CD14-positive monocyte (primary cell): ENCODE results near the gene GMPPA. TPM values are rescaled to one million over a fixed set of nuclear protein-coding genes. Genes with fewer than 3 reads are reported as not detected.

ENCODE experiments used
- DNase-seq, 3 donors: peaks; one replicate each; pipeline ENCODE4 v3.0.0-alpha.2; 2011 to 2022
- H2AFZ ChIP-seq: 2 replicates; pipeline ENCODE4 v1.6.0; 2012; ENCODE audit warnings: mild to moderate bottlenecking, low read depth, low read length, inconsistent platforms; ENCODE audit not compliant: insufficient read depth, poor library complexity, severe bottlenecking
- H3K27ac ChIP-seq, 2 donors: 1 replicate in 1 of 2; 2 replicates in 1 of 2; pipeline ENCODE4 v1.5.1; 2012 to 2013; ENCODE audit warnings: low read length in 2 of 2, control low read depth in 1 of 2, inconsistent platforms in 1 of 2, low read depth in 1 of 2, mild to moderate bottlenecking in 1 of 2
- H3K27me3 ChIP-seq, 2 donors: one replicate each; pipeline versions ENCODE4 v1.6.0 to v1.6.1; 2011 to 2013; ENCODE audit warnings: low read length in 2 of 2; ENCODE audit not compliant: control insufficient read depth in 2 of 2, insufficient read depth in 2 of 2
- H3K36me3 ChIP-seq, 2 donors: replicated peaks in 1 of 2; 1 replicate in 1 of 2; 2 replicates in 1 of 2; pipeline versions ENCODE4 v1.5.1 to v1.6.1; 2012 to 2013; ENCODE audit warnings: low read length in 2 of 2, control low read depth in 1 of 2, inconsistent platforms in 1 of 2, mild to moderate bottlenecking in 1 of 2; ENCODE audit not compliant: insufficient read depth in 2 of 2, control insufficient read depth in 1 of 2
- H3K4me1 ChIP-seq, 2 donors: 1 replicate in 1 of 2; 2 replicates in 1 of 2; pipeline versions ENCODE4 v1.5.1 to v1.6.1; 2012 to 2013; ENCODE audit warnings: low read length in 2 of 2, control low read depth in 1 of 2, inconsistent platforms in 1 of 2, mild to moderate bottlenecking in 1 of 2, moderate library complexity in 1 of 2; ENCODE audit not compliant: insufficient read depth in 2 of 2, control insufficient read depth in 1 of 2
- H3K4me2 ChIP-seq: replicated peaks from 2 replicates; pipeline ENCODE3; 2012; ENCODE audit warnings: low read length, moderate library complexity, mild to moderate bottlenecking; ENCODE audit not compliant: poor library complexity, severe bottlenecking; ENCODE audit errors: extremely low read depth
- H3K4me3 ChIP-seq, 3 experiments: fragments of 200-600 bp in 1 of 3; sonication (generic) in 1 of 3; replicated peaks in 1 of 3; 1 replicate in 2 of 3; 2 replicates in 1 of 3; pipeline ENCODE4 v1.5.1; 2011 to 2013; ENCODE audit warnings: low read length in 3 of 3, mild to moderate bottlenecking in 3 of 3, control low read depth in 2 of 3, low read depth in 2 of 3, inconsistent platforms in 1 of 3, moderate library complexity in 1 of 3
- H3K79me2 ChIP-seq: 2 replicates; pipeline ENCODE4 v1.6.0; 2012; ENCODE audit warnings: mild to moderate bottlenecking, control low read depth, inconsistent platforms, low read length, moderate library complexity; ENCODE audit not compliant: insufficient read depth
- H3K9ac ChIP-seq: 2 replicates; pipeline ENCODE4 v1.6.0; 2017; ENCODE audit warnings: low read length, mild to moderate bottlenecking; ENCODE audit not compliant: insufficient read depth, poor library complexity, severe bottlenecking
- H3K9me3 ChIP-seq, 2 donors: replicated peaks in 1 of 2; 1 replicate in 1 of 2; 2 replicates in 1 of 2; pipeline versions ENCODE4 v1.5.1 to v1.6.1; 2012 to 2013; ENCODE audit warnings: low read length in 2 of 2, control low read depth in 1 of 2; ENCODE audit not compliant: control insufficient read depth in 1 of 2, insufficient read depth in 1 of 2
- H4K20me1 ChIP-seq: 2 replicates; pipeline ENCODE4 v1.6.0; 2012; ENCODE audit warnings: mild to moderate bottlenecking, low read length, control low read depth, moderate library complexity; ENCODE audit not compliant: insufficient read depth
- H3K27ac Mint-ChIP-seq, 7 donors: one replicate each; pipeline ENCODE4 v1.8.0; 2020; ENCODE audit warnings: mild to moderate bottlenecking in 7 of 7, mixed read lengths in 7 of 7, moderate library complexity in 6 of 7, inconsistent platforms in 2 of 7
- H3K27me3 Mint-ChIP-seq, 3 donors: one replicate each; pipeline ENCODE4 v1.8.0; 2021 to 2022; ENCODE audit warnings: low read depth in 3 of 3, mild to moderate bottlenecking in 3 of 3, mixed read lengths in 3 of 3, moderate library complexity in 3 of 3, inconsistent platforms in 1 of 3
- H3K36me3 Mint-ChIP-seq, 2 donors: one replicate each; pipeline ENCODE4 v1.8.0; 2020; ENCODE audit warnings: mixed read lengths in 2 of 2, inconsistent platforms in 1 of 2, mild to moderate bottlenecking in 1 of 2
- H3K4me1 Mint-ChIP-seq: one replicate; pipeline ENCODE4 v1.8.0; 2020; ENCODE audit warnings: mild to moderate bottlenecking, mixed read lengths
- H3K4me3 Mint-ChIP-seq, 2 donors: one replicate each; pipeline ENCODE4 v1.8.0; 2020; ENCODE audit warnings: mild to moderate bottlenecking in 2 of 2, mixed read lengths in 2 of 2, moderate library complexity in 1 of 2
- H3K9me3 Mint-ChIP-seq, 7 donors: one replicate each; pipeline ENCODE4 v1.8.0; 2020 to 2022; ENCODE audit warnings: mixed read lengths in 7 of 7, mild to moderate bottlenecking in 6 of 7, moderate library complexity in 6 of 7, inconsistent platforms in 2 of 7
- CTCF ChIP-seq: fragments of 200-600 bp; IDR thresholded peaks from one replicate; pipeline ENCODE4 v1.8.0; 2022; ENCODE audit warnings: antibody characterized with exemption, mild to moderate bottlenecking
- WGBS: methylation state at CpG from one replicate; pipeline ENCODE4 v1.1.5; 2013; ENCODE audit warnings: missing lambda C conversion rate; ENCODE audit not compliant: insufficient coverage; 5-methylcytosine and 5-hydroxymethylcytosine counted together
- intact Hi-C, 2 donors: fragments of 100-400 bp; cut with micrococcal nuclease; formaldehyde crosslinking; loops; one replicate each; pipeline versions ENCODE4 v1.15.0 to v1.15.1; 2023
- polyA plus RNA-seq, 3 donors: library from polyadenylated mRNA; depleted of rRNA in 1 of 3; unstranded in 2 of 3; stranded (reverse) in 1 of 3; fragments of 300-500 nt in 2 of 3; fragments of >200 nt in 1 of 3; fragmentation: Illumina TruSeq in 2 of 3; gene quantifications; 1 replicate in 2 of 3; 2 replicates in 1 of 3; pipeline ENCODE4 v1.2.3, GENCODE V29; 2012 to 2021

The GMPPA gene
- polyA plus RNA-seq, 3 donors, result 35.5 to 71.2 (median 35.9) TPM

GRCh38 chr2:219451661-219452360, 46.9 kb upstream of the GMPPA start:
- H3K27ac Mint-ChIP-seq, result no peak overlapping the region
- no peak for TF ChIP-seq CTCF
- H3K9me3 Mint-ChIP-seq, result peaks cover 0 to 2% (median 0%) of the 10 kb centered on the region in 7 donors

DNA sequence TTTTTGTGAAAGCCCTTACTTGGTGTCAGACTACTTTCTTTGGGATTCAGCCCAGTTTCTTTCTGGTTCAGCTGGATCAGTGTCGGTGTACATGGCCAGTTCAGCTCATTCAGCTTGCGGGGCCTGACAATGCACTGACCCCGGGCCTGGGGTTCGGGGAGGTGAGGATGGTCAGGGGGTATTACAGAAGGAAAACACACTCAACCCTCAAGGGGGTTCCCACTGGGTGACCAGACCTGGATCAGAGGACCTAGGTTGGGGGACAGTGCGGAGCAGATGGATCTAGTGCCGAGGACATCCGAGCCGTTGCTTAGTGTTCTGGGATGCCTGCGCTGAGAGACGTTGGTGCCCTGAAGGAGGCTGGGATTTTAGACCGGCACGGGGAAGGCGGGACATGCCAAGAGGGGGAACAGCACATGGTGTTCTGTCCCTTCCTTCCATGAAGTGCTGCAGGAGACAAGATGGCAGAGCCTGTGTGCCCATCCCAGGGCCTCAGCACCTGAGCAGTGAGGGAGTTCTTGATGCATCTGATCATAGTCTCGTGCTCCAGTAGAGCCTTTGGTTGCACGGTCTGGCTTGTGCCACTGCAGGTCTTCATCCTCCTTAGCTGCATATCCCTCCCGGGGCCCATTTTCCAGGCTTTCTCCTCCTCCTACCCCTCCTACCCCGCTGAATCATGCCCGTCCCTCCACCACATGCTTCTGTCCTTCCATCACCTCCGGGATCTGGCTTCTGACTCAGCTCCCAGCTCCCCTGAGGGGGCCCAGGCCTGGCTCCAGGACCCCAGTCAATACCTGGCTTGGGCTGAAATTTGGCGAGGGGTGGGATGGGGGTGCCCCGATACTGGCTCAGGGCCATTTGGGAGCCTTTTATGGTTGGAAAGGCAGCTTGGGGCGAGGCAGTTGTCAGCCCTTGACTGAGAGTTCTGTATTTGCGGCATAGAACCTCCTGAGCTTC, 46.1 kb upstream of the GMPPA start:
- intact Hi-C loops, result no loop called here
- no peak overlapping the region for H3K4me3 Mint-ChIP-seq
- peaks cover 13 to 30% of the 10 kb centered on the region in 2 donors for H3K27me3 ChIP-seq

More at GRCh38 chr2:219451661-219452360, 46.9 kb upstream of the GMPPA start:
- no peak for DNase-seq
- Mint-ChIP-seq H3K36me3 (no peaks in the 10 kb centered on the region), H3K4me3 (no peak overlapping the region), H3K27me3 (peaks cover 33 to 51% (median 40%) of the 10 kb centered on the region in 3 donors), H3K4me1 (peaks cover 8% of the 10 kb centered on the region)
- Histone ChIP-seq H2AFZ (no peak overlapping the region), H3K36me3 (no peaks in the 10 kb centered on the region), H3K4me1 (peaks cover 0 to 6% of the 10 kb centered on the region in 2 donors), H4K20me1 (no peaks in the 10 kb centered on the region), H3K9ac (no peak overlapping the region), H3K27ac (no peak overlapping the region), H3K79me2 (no peaks in the 10 kb centered on the region), H3K9me3 (no peaks in the 10 kb centered on the region), H3K27me3 (peaks cover 15 to 38% of the 10 kb centered on the region in 2 donors), H3K4me2 (no peak overlapping the region), H3K4me3 (no peak overlapping the region)
- intact Hi-C loops, result no loop called here
- WGBS, result 91% methylated on average over 12 of the region's 18 CpGs

More for the DNA sequence above, 46.1 kb upstream of the GMPPA start:
- TF ChIP-seq CTCF, result no peak
- Mint-ChIP-seq H3K27me3 (peaks cover 26 to 44% (median 32%) of the 10 kb centered on the region in 3 donors), H3K36me3 (no peaks in the 10 kb centered on the region), H3K9me3 (peaks cover 0 to 2% (median 0%) of the 10 kb centered on the region in 7 donors), H3K27ac (no peak overlapping the region), H3K4me1 (peaks cover 8% of the 10 kb centered on the region)
- Histone ChIP-seq H3K4me3 (no peak overlapping the region), H3K4me2 (no peak overlapping the region), H3K9ac (no peak overlapping the region), H4K20me1 (no peaks in the 10 kb centered on the region), H3K79me2 (no peaks in the 10 kb centered on the region), H3K9me3 (no peaks in the 10 kb centered on the region), H3K4me1 (peaks cover 0 to 6% of the 10 kb centered on the region in 2 donors), H2AFZ (no peak overlapping the region), H3K36me3 (no peaks in the 10 kb centered on the region), H3K27ac (no peak overlapping the region)
- 86% methylated on average over 16 of the region's 23 CpGs for WGBS
- no peak for DNase-seq
